ENCODE measurements around the gene AOAH.
"Not testable (repeated sequence)": the region's sequence is repeated elsewhere in the genome, so short reads cannot be mapped to it uniquely, and the experiment has no call there.

The AOAH gene

DNA sequence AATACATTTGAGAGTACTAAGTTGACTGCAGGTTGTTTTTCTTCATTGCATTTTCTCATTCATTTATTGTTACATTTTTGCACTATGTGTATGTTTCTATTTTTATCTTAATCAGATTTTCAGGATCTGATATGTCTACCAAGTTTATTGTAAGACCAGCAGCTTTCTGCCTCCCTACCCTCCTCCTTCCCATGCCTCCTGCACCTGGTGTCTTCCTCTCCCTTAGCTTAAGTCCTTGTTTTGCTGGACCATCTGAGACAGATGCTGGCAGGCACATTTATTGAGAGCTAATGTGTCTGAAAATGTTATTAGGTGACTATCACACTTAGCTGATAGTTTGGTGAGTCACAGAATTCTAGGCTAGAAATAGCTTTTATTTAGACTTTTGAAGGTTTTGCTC is 255.1 kb downstream of the AOAH start:
- DNase-seq (ENCODE audit: low read depth in 2 of 2), result no peak

DNA sequence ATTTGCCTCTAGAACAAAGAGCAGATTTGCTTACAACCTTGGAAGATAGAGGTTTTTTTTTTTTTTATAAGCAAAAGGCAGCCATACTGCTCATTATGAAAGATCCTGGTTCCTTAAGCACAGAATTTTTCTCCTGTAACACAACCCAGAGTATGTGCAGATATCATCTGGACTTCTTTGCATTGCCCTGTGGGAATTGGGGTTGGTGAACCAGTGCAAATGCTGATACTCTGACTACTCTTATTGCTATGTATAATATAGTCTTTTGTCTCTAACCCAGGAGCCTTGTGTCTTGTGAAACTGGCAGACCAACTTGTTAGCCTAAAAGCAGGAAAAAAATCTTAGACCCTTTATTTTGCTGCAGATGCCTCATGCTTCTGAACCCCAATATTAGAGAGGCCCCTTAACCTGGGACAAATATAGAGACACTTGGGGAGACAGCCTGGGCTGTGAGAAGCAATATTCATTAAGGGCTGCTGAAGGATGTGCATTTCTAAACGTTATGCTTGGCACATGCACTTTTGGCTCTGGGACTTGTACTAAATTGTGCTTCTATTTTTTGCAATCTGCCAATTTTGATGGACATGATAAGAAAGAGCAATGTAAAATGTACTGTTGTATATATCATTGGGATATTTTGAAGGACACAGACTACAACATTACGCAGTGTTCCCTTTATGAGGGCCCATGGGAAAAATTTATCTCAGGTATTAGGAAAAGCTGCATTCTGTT is 255.8 kb downstream of the AOAH start:
- DNase-seq (ENCODE audit: low read depth in 2 of 2), result peak; percentile 24 to 29

DNA sequence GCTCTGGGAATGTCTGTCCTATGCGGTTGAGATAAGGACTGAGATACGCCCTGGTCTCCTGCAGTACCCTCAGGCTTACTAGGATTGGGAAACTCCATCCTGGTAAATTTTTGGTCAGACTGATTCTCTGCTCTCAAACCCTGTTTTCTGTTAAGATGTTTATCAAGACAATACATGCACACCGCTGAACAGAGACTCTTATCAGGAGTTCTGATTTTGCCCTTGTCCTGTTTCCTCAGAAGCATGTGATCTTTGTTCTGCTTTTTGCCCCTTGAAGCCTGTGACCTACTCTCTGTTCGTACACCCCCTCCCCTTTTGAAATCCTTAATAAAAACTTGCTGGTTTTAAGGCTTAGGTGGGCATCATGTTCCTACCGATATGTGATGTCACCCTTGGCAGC is 258.3 kb downstream of the AOAH start:
- not testable (repeated sequence) for DNase-seq (ENCODE audit: low read depth in 2 of 2)

DNA sequence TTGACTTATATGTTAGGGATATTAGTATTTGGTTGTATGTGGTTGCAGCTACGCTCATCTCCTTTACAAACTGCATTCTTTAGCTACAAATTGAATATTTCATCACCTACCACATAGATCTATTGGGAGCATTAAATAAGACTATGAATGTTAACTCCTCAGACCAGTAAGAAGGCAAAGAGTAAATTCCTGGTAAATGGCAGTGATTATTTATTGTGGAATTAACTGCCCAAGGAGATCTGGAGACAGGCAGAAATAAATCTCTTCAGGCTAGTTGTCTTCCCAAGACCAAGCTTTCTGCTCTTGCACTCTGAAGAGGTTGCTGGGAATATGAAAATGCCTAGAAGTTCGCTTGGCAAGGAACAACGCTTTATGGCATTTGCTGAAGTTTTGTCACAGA is 260.0 kb downstream of the AOAH start:
- no peak for DNase-seq (ENCODE audit: low read depth in 2 of 2)

Measured in fibroblast of skin of left biceps (primary cell).